Measurements from ENCODE around the gene LPCAT1.
"Not testable (repeated sequence)": the region's sequence is repeated elsewhere in the genome, so short reads cannot be mapped to it uniquely, and the experiment has no call there.

Gene LPCAT1

GRCh38 chr5:1479066-1479465, 44.7 kb downstream of the LPCAT1 start:
- no peaks in the 10 kb centered on the region for H3K27me3 ChIP-seq (ENCODE audit: low read depth)
- no peak for DNase-seq (ENCODE audit: low spot score in 2 of 2)
- in situ Hi-C loops (cut with MboI; ENCODE audit: low sequenced_read_pairs) = no loop called here
- H3K36me3 ChIP-seq (replicated peaks) = peaks cover 31% of the 10 kb centered on the region
- H3K4me3 ChIP-seq = no peak overlapping the region
- no peaks in the 10 kb centered on the region for H3K4me1 ChIP-seq
- H3K9me3 ChIP-seq = no peaks in the 10 kb centered on the region

- no peak for DNase-seq (ENCODE audit: low spot score in 2 of 2)
- no peaks in the 10 kb centered on the region for H3K4me1 ChIP-seq
- H3K36me3 ChIP-seq (replicated peaks) = peaks cover 35% of the 10 kb centered on the region
- H3K9me3 ChIP-seq = no peaks in the 10 kb centered on the region
- in situ Hi-C loops (cut with MboI; ENCODE audit: low sequenced_read_pairs) = no loop called here
- H3K4me3 ChIP-seq = no peak overlapping the region
- H3K27me3 ChIP-seq (ENCODE audit: low read depth) = no peaks in the 10 kb centered on the region
These were observed 45.3 kb downstream of the LPCAT1 start for GRCh38 chr5:1478271-1479035.

GRCh38 chr5:1477341-1477740, 46.4 kb downstream of the LPCAT1 start:
- in situ Hi-C loops (cut with MboI; ENCODE audit: low sequenced_read_pairs) = no loop called here
- H3K36me3 ChIP-seq (replicated peaks) = peaks cover 45% of the 10 kb centered on the region
- no peaks in the 10 kb centered on the region for H3K4me1 ChIP-seq
- no peaks in the 10 kb centered on the region for H3K9me3 ChIP-seq
- no peaks in the 10 kb centered on the region for H3K27me3 ChIP-seq (ENCODE audit: low read depth)
- DNase-seq (ENCODE audit: low spot score in 2 of 2) = no peak
- H3K4me3 ChIP-seq = no peak overlapping the region

DNA sequence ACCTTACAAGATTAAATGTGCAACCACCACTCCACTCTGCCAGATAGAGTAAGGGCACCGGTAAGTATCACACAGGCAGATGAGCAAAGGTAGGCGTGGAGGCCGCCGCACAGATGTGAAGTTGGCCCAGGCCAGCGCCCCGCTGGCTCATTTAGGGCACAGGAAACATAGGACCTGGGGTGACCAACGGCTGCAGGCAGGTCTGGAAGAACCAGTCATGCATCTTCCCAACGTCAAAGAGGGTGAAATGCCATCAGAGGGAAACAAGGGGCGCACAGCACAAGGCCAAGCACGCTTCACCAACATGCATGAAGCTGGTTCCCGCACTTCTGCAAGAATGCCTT, 46.8 kb downstream of the LPCAT1 start:
- H3K4me1 ChIP-seq = no peaks in the 10 kb centered on the region
- peaks cover 48% of the 10 kb centered on the region for H3K36me3 ChIP-seq (replicated peaks)
- no peak for DNase-seq (ENCODE audit: low spot score in 2 of 2)
- no peak overlapping the region for H3K4me3 ChIP-seq
- in situ Hi-C loops (cut with MboI; ENCODE audit: low sequenced_read_pairs) = no loop called here
- H3K27me3 ChIP-seq (ENCODE audit: low read depth) = no peaks in the 10 kb centered on the region
- H3K9me3 ChIP-seq = no peaks in the 10 kb centered on the region

GRCh38 chr5:1476181-1476966, 47.4 kb downstream of the LPCAT1 start:
- Histone ChIP-seq H3K36me3 (replicated peaks) (peaks cover 48% of the 10 kb centered on the region), H3K4me3 (no peak overlapping the region), H3K4me1 (no peaks in the 10 kb centered on the region), H3K27me3 (ENCODE audit: low read depth) (no peaks in the 10 kb centered on the region), H3K9me3 (no peaks in the 10 kb centered on the region)
- in situ Hi-C loops (cut with MboI; ENCODE audit: low sequenced_read_pairs) = no loop called here
- no peak for DNase-seq (ENCODE audit: low spot score in 2 of 2)

DNA sequence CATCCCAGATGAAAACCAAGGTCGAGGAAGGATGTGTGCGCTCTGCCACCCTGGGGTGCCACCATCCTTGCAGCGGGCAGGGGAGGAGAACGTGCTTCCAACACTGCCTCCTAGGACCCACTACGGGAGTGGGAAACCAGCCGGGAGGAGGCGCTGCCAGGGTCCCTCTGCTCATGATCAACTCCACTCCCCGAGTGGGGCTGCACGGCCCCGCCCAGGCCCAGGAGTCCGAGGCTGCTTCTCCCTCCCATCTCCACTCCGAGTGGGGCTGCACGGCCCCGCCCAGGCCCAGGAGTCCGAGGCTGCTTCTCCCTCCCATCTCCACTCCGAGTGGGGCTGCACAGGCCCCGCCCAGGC, 48.2 kb downstream of the LPCAT1 start:
- H3K4me3 ChIP-seq; H3K4me1 ChIP-seq; H3K27me3 ChIP-seq (ENCODE audit: low read depth); in situ Hi-C loops (cut with MboI; ENCODE audit: low sequenced_read_pairs); H3K9me3 ChIP-seq; DNase-seq (ENCODE audit: low spot score in 2 of 2): not testable (repeated sequence)
- H3K36me3 ChIP-seq (replicated peaks) = peaks cover 51% of the 10 kb centered on the region

- no peak for DNase-seq (ENCODE audit: low spot score in 2 of 2)
- H3K36me3 ChIP-seq (replicated peaks) = peaks cover 56% of the 10 kb centered on the region
- in situ Hi-C loops (cut with MboI; ENCODE audit: low sequenced_read_pairs) = no loop called here
- no peaks in the 10 kb centered on the region for H3K27me3 ChIP-seq (ENCODE audit: low read depth)
- H3K9me3 ChIP-seq = no peaks in the 10 kb centered on the region
- no peaks in the 10 kb centered on the region for H3K4me1 ChIP-seq
- H3K4me3 ChIP-seq = no peak overlapping the region
These were observed 48.8 kb downstream of the LPCAT1 start for GRCh38 chr5:1474866-1475543.

GRCh38 chr5:1474183-1474839, 49.4 kb downstream of the LPCAT1 start:
- Histone ChIP-seq H3K4me3 (no peak overlapping the region), H3K36me3 (replicated peaks) (peaks cover 52% of the 10 kb centered on the region), H3K4me1 (no peaks in the 10 kb centered on the region), H3K27me3 (ENCODE audit: low read depth) (no peaks in the 10 kb centered on the region), H3K9me3 (no peaks in the 10 kb centered on the region)
- no peak for DNase-seq (ENCODE audit: low spot score in 2 of 2)
- in situ Hi-C loops (cut with MboI; ENCODE audit: low sequenced_read_pairs) = no loop called here

DNA sequence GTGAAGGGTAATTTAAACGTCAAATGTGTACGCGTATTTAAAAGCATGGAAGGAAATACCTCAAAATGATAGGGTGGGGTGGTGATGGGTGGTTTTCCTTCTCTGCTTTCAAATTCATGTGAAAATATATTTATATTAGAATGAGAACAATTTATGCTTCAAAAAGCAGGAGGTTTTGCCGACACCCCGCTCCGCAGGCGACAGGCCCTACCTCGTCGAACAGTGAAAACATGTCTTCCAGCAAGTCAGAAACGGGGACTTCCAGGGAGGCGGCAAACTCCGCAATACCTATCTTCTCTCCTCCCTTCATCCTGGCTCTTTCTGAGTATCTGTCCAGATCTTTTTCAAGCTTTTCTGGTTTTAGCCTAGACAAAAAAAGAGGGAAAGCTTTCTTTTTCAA, 50.0 kb downstream of the LPCAT1 start:
- no peaks in the 10 kb centered on the region for H3K9me3 ChIP-seq
- no peak for DNase-seq (ENCODE audit: low spot score in 2 of 2)
- no peaks in the 10 kb centered on the region for H3K4me1 ChIP-seq
- H3K36me3 ChIP-seq (replicated peaks) = peaks cover 51% of the 10 kb centered on the region
- H3K4me3 ChIP-seq = no peak overlapping the region
- no peaks in the 10 kb centered on the region for H3K27me3 ChIP-seq (ENCODE audit: low read depth)
- in situ Hi-C loops (cut with MboI; ENCODE audit: low sequenced_read_pairs) = no loop called here

DNA sequence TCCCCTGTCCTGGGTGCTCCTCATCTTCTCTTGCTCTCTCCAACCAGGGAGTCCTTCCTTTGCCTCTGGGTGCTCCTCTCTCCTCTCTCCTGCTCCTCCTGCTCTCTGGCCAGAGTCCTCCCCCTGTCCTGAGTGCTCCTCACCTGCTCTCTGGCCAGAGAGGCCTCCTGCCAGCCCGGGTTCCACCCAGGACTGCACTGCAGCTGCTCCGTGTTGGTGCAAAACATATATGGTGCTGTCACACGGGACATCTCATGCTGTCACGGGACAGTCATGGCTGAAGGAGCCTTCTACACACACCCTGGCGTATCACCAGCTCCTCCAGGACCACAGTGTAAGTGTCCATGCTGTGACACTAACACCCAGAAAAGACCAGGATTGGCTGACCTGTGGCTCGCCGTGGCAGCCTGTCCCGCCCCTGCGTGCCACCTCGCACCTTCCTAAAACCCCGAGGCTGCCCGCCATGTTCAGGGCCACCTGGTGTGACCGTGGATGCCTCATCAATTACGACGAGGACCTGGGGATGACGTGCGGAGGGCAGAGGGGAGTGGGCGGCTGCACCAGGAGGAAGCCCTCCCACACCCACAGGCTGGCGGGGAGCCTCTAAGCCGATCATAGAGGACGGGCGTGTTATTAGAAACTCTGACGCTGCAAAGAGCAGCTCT, 50.7 kb downstream of the LPCAT1 start:
- peaks cover 55% of the 10 kb centered on the region for H3K36me3 ChIP-seq (replicated peaks)
- in situ Hi-C loops (cut with MboI; ENCODE audit: low sequenced_read_pairs) = no loop called here

GRCh38 chr5:1471997-1472963, 51.5 kb downstream of the LPCAT1 start:
- H3K27me3 ChIP-seq (ENCODE audit: low read depth) = no peaks in the 10 kb centered on the region
- H3K4me1 ChIP-seq = no peaks in the 10 kb centered on the region
- no peak overlapping the region for H3K4me3 ChIP-seq
- in situ Hi-C loops (cut with MboI; ENCODE audit: low sequenced_read_pairs) = no loop called here
- peaks cover 55% of the 10 kb centered on the region for H3K36me3 ChIP-seq (replicated peaks)
- no peak for DNase-seq (ENCODE audit: low spot score in 2 of 2)
- no peaks in the 10 kb centered on the region for H3K9me3 ChIP-seq

More for the DNA sequence above, 50.7 kb downstream of the LPCAT1 start:
- no peak for DNase-seq (ENCODE audit: low spot score in 2 of 2)
- H3K27me3 ChIP-seq (ENCODE audit: low read depth) = no peaks in the 10 kb centered on the region
- H3K4me1 ChIP-seq = no peaks in the 10 kb centered on the region
- no peak overlapping the region for H3K4me3 ChIP-seq
- H3K9me3 ChIP-seq = no peaks in the 10 kb centered on the region

- in situ Hi-C loops (cut with MboI; ENCODE audit: low sequenced_read_pairs) = no loop called here
- no peak for DNase-seq (ENCODE audit: low spot score in 2 of 2)
- H3K36me3 ChIP-seq (replicated peaks) = peaks cover 55% of the 10 kb centered on the region
- H3K4me1 ChIP-seq = no peaks in the 10 kb centered on the region
- no peaks in the 10 kb centered on the region for H3K27me3 ChIP-seq (ENCODE audit: low read depth)
- no peak overlapping the region for H3K4me3 ChIP-seq
- no peaks in the 10 kb centered on the region for H3K9me3 ChIP-seq
These were observed 52.4 kb downstream of the LPCAT1 start for GRCh38 chr5:1471240-1471853.

Measured in HAP-1 (cell line).